Cardiac fibroblast (primary cell): Measurements from ENCODE around the gene KY.

ENCODE experiments used
- DNase-seq, 2 donors: peaks; one replicate each; pipeline versions ENCODE4 v3.0.0 to v3.0.0-alpha.2; 2010; ENCODE audit warnings: low read depth in 2 of 2
- H3K4me3 ChIP-seq, 2 donors: replicated peaks in 1 of 2; 1 replicate in 1 of 2; 2 replicates in 1 of 2; pipeline ENCODE4 v1.5.1; 2011; ENCODE audit warnings: low read depth in 2 of 2, low read length in 2 of 2, mild to moderate bottlenecking in 2 of 2, moderate library complexity in 1 of 2
- CTCF ChIP-seq: IDR thresholded peaks from one replicate; pipeline ENCODE4 v1.5.1; 2011; ENCODE audit warnings: low read depth, mild to moderate bottlenecking, low read length, inconsistent platforms

The KY gene

GRCh38 chr3:134621854-134622253 lies 29.0 kb downstream of the KY start:
- TF ChIP-seq CTCF: no peak
- DNase-seq: peak; percentile 22 to 34
- no peak overlapping the region for H3K4me3 ChIP-seq

GRCh38 chr3:134620476-134621115 lies 30.2 kb downstream of the KY start:
- no peak for DNase-seq
- no peak for TF ChIP-seq CTCF
- no peak overlapping the region for H3K4me3 ChIP-seq

DNA sequence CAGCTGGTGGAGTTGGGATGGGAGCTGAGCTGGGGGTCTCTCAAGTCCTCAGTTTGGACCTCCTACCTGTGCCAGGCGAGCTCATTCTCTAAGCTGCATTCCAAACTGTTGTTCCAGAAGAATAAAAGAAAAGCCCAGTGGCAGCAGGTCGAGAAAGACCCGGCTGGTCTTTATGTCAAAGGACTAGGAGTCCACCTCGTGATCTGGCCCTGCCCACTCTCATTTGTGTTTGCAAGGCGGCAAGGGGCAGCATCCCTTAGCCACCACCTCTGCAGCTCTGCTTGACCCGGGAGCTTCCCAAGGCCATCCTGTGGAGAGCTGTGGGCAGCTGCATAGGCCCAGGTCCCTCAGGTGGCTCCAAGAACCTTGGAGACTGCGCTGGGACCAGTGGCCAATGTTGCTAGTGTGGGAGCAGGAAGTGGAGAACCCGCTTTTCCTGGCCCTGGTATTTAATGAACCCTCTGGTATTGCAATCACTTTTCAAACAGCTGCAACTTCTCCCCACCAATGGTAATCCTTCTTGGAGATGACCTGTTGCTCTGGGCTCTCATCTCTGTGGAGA lies 30.9 kb downstream of the KY start:
- no peak overlapping the region for H3K4me3 ChIP-seq
- DNase-seq: no peak
- TF ChIP-seq CTCF: no peak

GRCh38 chr3:134619301-134619615 lies 31.6 kb downstream of the KY start:
- no peak for DNase-seq
- H3K4me3 ChIP-seq: no peak overlapping the region
- no peak for TF ChIP-seq CTCF

GRCh38 chr3:134618478-134619300 lies 32.1 kb downstream of the KY start:
- no peak for DNase-seq
- H3K4me3 ChIP-seq: no peak overlapping the region
- no peak for TF ChIP-seq CTCF

GRCh38 chr3:134617608-134618477 lies 33.0 kb downstream of the KY start:
- H3K4me3 ChIP-seq: no peak overlapping the region
- no peak for TF ChIP-seq CTCF
- DNase-seq: no peak
